Measurements from ENCODE around the gene TIMM44.
"Not testable (repeated sequence)": the region's sequence is repeated elsewhere in the genome, so short reads cannot be mapped to it uniquely, and the experiment has no call there.

Gene TIMM44

GRCh38 chr19:7942981-7943443, 454 bp downstream of the TIMM44 start:
- peak; percentile 16 for DNase-seq

GRCh38 chr19:7941895-7942596, 1.4 kb downstream of the TIMM44 start:
- DNase-seq: no peak

- DNase-seq: no peak
These were observed 2.6 kb downstream of the TIMM44 start for GRCh38 chr19:7940841-7941240.

GRCh38 chr19:7934766-7935165, 8.7 kb downstream of the TIMM44 start:
- no peak for DNase-seq

- DNase-seq: no peak
These were observed 9.4 kb downstream of the TIMM44 start for GRCh38 chr19:7933828-7934725.

GRCh38 chr19:7933411-7933810, 10.1 kb downstream of the TIMM44 start:
- DNase-seq: no peak

GRCh38 chr19:7932930-7933300, 10.6 kb downstream of the TIMM44 start:
- DNase-seq: no peak

GRCh38 chr19:7932276-7932929, 11.1 kb downstream of the TIMM44 start:
- no peak for DNase-seq

- DNase-seq: no peak
These were observed 12.0 kb downstream of the TIMM44 start for GRCh38 chr19:7931221-7932061.

GRCh38 chr19:7930765-7931164, 12.7 kb downstream of the TIMM44 start:
- DNase-seq: no peak

GRCh38 chr19:7930030-7930429, 13.4 kb downstream of the TIMM44 start:
- DNase-seq: not testable (repeated sequence)

GRCh38 chr19:7928741-7929701, 14.4 kb downstream of the TIMM44 start:
- DNase-seq: peak; percentile 71

GRCh38 chr19:7928334-7928706, 15.1 kb downstream of the TIMM44 start:
- DNase-seq: no peak

- DNase-seq: no peak
These were observed 15.7 kb downstream of the TIMM44 start for GRCh38 chr19:7927605-7928333.

- DNase-seq: no peak
These were observed 16.5 kb downstream of the TIMM44 start for GRCh38 chr19:7926727-7927604.

GRCh38 chr19:7926021-7926726, 17.3 kb downstream of the TIMM44 start, which contains the start of gene CTXN1:
TSS of gene CTXN1 (minus strand) at chr19:7926135. CDS start at chr19:7925538, 597 bp downstream.
- peak; percentile 71 for DNase-seq

GRCh38 chr19:7925171-7925851, 18.2 kb downstream of the TIMM44 start:
- DNase-seq: peak; percentile 79

GRCh38 chr19:7924651-7925170, 18.8 kb downstream of the TIMM44 start:
- no peak for DNase-seq

Measured in CD4-positive, alpha-beta T cell treated with Interferon gamma for 1 hour (primary cell).